GM21423 (cell line): ENCODE results near the gene HOXB4.

Source experiments
- ATAC-seq: cut with Tn5 transposase; IDR thresholded peaks from one replicate; pipeline ENCODE4 v1.9.1; 2021; ENCODE audit warnings: mild to moderate bottlenecking, moderate library complexity; ENCODE audit not compliant: unreplicated experiment

Gene HOXB4

DNA sequence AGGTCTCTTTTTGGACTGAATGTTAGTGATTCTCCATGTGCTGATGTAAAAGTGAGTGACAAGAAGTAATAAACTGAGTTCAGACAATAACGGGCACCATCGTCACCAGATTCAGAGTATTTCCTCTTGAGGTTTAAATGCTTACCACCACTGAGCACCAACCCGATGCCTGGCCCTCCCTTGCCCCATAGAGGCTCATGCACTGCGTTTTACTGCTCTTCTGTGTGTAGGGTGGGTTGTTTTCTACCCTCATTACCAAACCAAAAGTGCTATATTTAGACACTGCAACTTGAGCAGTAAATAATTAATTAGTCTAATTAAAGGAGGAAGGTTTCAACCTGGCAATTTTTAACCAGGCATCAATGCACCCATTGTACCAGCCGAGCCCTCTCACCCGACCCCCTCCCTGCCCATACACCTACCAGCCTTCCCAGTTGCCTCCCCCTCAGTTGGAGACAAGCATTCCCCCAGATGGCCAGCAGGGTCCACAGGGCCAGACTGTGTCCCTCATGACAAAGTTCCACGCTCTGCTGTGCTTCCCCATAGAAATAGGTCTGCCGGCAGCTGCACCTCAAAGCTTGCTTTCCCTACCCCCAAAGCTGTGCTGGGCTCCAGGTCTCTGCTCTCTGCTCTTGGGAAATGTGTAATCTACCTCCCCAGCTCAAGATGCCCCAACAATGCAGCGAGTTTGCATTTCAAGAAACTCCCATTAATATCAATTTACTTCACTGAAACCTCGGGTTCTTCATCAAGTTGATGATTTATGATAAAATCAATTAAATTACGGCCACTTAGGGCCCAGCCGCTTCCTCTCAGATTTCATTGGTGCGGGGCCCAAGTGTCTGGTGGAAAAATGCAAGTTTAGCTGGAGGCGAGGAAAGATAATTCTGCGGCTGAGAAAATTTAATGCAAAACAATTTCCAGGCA lies 16.0 kb downstream of the HOXB4 start:
- ATAC-seq, result peak; percentile 72

DNA sequence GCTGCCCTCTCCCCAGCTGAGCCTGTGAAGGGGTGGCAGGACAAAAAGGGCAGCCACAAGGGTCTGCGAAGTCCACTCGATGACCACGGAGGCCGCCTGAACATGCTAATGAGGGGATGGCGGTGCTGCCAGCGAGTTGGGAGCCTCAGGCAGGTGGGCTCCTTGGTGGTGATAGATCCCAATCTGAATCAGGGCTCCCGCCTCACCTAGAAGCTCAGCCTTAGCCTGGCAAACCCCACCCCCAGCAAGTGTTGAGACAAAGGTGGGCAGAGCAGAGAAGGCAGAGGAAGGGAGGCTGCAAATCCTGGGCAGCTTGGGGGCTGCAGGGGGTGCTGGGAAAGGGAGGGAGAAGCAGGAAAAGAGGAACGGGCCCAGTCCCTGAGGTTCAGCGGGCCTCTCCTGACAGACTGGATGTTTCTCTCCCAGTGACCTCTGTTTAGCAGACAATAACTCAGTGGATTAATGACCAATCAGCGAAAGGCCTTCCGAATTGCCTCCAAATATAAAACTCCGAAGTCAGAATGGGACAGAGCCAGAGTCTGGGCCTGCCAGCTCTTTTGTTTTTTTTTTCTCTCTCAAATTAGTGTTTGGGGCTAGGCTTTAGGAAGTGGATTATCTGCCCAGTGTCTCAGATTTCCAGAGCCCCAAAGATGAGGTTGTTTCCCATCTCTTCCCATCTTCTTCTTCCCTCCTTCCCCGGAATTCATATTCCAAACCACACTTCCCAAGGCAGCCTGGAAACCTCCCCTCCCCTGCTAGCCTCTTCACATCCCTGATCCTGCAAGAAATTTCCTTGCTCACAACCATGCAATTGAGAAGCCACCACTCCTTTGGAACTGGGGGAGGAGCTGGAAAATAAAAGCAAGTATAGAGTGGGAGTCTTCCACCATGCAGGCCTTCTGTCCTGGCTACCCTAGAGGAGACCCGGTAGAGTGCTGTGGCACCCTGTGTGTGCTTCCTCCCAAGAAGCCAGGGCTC lies 18.0 kb downstream of the HOXB4 start:
- ATAC-seq, result no peak

DNA sequence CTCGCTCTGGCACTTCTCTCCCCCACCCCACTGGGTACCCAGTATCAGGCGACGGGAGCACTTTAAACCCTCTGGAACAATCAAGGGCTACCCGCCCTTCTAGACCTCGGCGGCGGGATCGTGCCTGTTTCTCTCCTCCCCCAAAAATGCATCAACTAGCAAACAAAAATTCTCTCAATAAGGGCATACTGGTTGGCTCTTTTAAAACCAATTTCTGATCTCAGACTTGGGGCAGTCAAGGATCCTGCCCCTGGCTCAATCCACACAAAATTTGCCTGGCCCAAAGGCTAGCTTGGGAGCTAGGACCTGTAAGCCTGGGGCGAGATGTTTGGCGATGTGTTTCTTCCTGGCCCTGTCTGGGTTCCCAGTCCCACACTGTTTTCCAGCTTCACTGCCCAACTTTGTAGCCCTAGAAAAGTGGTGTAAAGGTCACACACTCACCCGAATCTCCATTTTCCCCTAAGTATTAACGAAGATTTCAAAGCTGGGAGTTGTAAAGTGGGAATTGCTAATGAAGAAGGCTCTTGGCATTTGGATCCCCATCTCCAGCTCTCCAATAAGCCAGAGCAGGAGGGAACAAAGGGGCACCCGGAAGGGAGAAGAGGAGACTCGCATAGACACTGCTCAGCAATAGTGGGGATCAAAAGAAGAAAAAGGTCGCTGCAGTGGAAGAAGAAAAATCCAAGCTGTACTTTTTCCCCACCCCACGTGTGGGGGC lies 18.9 kb downstream of the HOXB4 start:
- ATAC-seq, result no peak

DNA sequence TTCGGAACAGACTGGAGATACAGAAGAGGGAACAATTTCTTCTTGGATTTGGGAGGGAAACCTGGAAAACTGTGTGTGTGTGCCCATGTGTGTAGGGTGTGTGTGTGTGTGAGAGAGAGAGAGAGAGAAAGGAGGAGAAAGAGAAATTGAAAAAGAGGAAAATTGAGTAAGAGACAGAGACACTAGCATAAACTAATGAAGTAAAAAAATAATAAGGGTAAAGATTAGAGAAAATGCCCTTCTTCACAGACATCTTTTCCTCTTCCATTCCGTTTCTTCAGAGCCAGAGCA lies 19.4 kb downstream of the HOXB4 start:
- ATAC-seq, result no peak

DNA sequence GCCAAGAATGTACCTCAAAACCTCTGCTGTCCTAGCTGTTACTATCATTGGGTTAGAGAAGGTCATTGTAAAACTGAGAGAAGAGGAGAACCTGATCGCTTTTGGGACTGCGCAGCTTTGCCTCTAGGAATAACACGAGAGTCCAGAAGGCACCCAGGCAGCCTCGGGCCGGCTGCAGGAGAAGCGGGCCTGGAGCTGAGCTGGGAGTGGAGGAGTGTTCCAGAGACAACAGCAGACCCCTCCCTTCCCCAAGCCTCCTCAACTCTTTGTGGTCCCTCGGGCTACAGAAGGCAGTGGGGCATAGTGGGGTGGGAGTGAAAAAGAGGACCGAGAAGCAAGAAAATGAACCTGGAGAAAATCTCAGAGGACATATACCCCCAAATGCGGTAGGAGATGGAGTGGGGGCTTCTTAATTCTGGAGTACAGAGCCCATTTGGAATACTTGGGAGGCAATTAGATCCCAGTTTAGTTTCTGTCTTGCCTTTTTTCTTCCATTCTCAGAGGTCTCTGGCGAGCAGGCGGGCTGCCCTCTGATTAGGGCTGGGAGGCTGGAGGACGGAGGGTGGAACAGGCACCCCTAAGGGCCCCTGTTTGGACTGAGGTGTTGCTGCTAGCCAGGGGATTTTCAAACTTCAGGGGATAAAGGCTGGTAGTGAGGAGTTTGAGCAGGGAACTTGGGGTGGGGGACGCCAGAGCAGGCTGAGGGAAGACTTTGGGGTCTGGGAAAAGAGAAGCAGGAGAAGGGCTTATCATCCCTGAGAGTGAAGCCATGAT lies 19.9 kb downstream of the HOXB4 start:
- no peak for ATAC-seq

DNA sequence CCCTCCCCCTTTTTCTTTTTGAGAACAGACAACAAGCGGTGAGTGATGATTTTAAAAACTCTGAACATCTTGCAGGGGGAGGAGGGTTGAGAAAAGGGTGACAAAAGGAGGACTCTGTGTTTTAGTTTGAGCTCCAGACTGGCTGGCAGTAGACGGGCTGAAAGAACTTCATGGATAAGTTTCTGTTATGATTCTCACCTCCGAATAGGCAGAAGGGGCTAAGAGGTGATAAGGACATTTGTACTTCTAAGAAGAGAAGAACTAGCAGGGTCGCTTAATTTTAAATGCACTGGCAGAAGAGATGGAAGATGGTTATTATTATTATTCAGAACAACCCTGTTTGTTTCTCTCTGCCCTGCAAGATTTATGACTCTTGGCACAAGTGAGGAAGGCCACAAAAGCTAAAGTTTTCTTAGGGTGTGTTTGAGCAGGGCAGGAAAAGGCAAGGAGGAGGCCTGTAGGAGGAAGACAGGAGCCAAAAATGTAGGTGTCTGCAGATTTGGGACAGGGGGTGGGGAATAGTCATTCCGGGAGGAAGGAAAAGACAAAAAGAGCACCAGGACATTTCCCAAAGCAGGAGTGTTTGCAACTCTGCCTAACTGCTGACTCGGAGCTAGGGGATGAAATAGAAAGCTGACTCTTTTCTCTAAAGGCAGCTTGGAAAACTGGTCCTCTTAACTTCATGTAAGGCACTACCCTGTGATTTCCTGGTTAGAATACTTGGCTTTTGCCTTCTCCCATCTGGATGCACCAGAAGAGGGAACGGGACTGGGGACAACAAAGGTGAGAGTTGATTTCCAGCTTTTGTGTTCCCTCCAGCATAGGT lies 21.4 kb downstream of the HOXB4 start:
- ATAC-seq, result no peak

DNA sequence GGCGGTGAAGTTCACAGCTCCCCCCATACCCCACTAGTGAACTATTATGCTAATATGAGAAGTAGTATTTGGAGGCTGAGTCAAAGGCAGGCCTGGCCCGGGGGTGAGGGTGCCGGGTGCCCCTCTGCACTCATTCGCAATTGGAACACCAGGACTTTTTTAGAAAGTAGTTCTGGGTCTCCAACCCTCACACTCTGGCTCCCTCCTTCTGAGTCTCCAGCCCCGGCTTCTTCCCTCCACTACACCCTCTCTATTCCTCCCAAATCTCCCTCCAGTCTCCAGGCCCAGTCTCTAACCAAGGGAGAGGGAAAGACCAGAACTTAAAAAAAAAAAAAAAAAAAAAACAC lies 21.9 kb downstream of the HOXB4 start:
- ATAC-seq, result no peak

DNA sequence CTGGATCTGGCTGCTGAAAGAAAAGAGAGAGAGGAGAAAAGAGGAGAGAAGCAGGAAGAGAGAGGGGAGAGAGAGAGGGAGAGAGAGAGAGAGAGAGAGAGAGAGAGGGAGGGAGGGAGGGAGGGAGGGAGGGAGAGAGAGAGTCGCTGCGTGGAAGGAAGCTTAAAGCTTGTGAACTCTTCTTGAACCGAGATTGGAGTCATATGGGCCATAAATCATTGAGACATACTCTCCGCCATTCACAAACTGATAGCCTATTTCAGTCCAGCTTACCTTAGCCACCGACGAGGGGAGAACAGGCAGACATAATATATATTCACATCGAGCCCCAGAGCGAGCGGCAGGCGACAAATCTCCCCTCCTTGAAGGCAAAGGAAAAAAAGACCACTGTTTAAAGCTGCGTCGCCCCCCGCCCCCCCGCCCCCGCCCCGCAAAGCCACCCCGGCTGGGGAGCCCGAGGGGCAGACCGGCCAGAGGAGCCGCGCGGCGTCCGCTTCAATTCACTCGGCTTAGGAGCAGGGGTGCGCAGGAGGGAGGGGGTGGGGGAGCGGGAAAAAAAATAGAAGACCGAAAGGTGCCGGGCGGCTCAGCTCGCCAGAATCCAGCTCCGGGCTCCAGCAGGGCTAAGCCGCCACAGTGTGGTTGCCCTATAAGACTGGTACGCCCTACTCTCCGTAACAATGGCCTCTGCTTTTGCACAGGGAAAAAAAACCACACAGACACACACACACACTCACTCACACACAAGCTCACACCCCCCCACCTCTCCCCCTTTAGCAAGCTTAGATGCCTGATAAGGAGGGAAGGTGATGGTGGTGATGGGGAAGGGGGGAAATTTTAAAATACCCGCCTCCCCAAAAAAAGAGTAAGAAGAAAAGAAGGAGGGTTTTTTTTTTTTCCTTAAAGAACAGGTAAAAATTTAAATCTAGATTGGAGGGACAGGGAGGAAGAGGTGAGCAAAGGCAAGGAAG lies 22.6 kb downstream of the HOXB4 start:
- no peak for ATAC-seq

DNA sequence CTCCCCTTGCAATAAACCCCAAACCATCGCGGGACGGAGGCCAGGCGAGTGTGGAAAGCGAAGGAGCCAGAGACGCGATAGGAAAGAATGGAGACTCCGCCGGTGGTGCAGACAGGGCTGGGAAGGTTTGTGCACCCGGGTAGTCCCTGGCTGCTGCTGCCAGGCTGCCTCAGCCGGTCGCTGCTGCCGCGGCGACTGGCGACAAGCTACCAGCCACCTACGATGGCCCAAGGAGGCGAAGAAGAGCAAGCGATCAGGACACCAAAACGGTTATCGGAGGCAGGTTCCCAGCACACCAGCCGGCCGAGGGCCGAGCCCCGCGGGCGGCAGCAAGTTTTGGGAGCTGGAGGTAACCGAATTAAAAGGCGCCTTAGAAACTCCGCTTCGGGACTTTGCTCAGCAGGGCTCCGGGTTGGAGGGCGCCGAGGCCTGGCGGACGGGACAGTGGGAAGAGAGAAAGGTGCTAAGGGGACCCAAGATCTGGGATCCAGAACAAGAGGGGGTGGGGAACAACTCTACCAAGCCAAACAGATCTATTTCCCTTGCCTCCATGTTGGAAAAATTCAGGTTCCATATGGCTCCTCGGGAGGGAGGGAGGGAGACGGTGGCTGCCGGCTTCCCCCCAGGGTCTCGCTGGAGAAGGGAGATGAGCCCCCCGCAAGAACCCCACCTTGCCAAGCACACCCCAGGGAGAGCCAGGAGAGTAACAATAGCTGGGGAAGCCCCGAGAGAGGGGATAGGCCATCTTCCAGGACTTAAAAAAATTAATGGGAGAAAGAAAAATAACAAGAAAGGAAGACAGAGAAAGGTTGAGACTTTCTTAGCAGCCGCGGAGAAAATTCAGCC lies 23.5 kb downstream of the HOXB4 start:
- ATAC-seq, result no peak

DNA sequence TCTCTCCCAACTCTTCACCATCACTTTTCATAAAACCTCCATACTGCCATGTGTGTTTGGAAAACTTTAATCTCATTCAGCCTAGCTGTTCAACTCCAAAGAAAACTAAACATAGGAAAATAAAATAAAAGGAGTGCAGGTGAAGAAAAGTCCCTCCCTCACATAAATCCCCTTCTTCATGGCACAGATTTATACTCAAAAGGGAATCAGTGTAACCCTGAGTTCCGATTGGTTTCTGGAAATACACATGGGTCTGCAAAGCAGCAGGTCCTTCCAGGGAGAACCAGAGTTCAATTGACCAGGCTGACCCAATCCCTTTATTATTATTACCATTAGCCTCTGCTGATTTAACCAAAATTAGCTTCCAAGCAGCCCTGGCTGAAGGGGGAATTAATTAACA lies 24.3 kb downstream of the HOXB4 start:
- ATAC-seq, result no peak

DNA sequence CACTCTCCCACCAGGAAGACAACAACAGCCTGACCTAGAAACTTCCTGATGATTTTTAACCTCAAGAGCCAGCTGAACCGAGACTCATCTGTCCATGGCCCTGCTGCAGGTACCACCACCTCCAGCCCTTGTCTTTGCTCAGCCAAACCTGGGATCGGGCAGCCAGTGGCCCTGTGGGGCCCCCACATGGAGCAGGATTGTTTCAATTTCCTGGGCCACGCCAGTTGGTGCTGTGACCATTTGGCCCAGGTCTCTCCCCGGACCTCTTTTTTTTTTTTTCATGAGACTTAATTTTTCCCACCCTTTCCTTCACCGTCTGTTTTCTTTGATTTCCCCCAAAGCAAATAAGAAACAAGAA lies 25.0 kb downstream of the HOXB4 start:
- ATAC-seq, result no peak

DNA sequence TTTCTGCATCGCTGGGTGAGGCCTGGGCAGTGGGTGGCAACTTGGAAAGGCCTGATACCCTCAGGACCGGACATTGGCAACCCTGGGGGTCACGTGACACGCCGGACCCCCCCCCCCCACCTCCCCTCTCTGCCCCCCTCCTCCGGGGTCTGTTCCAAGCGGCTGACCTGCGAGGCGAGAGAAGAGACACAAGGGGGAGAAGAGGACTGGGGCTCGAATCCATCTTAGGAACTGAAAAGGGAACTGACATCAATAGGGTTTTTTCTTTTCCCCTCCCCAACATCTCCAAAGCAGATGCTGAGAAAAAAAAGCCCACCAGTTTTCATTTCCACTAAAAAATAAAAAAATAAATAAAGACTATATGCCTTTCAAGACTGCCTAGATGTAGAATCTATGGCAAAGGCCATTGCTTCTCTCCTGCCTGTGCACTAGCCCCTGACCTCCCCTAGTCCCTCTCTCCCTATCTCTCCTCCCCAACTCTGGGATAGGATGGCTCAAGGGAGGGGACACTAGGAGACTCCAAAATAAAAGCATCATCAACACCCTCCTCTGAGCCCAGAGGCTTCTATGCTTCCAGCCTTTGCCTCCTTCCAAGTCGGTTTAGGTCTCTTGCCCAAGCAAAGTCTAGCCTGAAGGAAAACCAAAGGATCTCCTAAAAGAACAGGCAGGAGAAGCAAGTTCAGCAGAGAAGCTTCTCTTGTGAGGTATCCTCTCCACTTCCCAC lies 25.5 kb downstream of the HOXB4 start:
- ATAC-seq, result no peak

DNA sequence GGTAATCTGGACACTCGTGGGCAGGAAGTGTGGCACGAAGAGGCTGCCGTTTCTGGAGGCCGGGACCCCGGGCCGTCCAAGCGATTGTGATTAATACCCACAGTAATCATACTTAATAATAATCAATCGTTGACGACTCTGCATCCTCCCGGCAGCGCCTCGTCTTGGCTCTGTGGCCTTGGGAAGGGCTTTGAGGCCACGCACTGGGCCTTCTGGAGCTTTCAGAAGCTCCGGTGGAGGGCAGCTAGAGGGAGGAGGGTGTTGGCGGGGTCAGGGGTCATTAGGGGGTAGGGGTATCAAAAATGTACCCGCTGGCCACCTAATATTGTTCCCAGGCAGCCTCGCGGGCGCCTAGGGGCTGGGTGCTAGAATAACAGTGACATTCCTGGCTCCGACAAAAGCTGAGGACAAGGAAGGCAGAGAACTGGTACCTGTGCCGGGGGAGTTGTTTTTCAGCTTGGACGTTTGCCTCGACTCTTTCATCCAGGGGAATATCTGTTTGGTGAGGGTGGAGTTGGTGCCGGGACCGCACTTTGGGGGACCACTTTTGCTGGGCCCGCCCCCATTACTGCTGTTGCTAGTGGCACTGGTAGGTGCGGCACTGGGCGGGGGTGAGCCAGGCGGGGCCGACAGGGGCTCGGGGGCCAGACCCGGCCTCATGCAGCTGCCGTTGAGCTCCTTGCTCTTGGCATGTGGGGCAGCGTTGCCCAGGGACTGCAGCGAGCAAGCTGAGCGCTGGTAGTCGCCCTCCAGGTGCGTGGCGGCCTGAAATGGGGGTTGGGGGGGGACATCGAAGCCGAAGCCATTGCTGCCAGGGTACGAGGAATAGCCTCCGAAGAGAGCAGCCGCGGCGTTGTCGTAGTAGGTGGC lies 26.3 kb downstream of the HOXB4 start:
- no peak for ATAC-seq

DNA sequence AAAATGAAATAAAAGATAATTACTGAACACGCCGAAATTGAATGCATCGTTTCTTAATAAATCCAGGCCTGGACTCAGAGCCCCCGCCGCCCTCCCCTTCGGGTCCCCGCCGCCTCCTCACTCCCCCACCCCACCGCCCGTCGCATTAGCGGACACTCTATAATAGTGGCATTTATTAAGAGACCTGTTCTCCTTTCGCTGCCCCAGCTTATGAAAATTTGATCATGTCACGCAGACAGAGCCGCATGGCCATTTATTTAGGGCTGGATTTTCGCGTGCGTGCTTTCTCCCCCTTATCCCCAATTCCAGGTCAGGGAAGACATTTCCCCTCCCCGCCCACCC lies 27.0 kb downstream of the HOXB4 start:
- ATAC-seq, result no peak

DNA sequence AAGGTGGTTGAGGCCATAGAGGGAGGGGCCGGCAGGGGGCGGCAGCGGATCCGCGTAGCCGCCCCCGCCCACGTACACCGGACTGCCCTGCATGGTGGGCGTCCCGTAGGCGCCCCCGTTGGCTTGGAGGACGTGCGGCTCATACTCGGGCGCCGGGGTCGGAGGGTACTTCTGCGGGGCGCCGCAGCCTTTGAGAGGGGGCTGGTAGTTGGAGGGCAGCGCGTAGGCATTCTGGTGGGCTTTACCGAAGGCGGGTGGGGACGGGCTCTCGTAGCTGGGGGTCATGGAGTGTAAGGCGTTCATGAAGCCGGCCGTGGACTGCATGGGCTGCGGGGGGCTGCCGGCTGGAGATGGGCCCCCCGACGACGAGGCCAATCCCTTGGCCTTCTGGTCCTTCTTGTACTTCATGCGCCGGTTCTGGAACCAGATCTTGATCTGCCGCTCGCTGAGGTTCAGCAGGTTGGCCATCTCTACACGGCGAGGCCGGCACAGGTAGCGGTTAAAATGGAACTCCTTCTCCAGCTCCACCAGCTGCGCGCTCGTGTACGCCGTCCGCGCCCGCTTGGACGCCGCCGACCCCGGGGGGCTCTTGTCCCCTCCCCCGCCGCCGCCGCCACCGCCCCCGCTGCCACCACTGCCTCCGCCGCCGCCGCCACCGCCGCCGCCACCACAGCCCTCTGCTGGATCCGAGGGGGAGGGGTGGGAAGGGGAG lies 27.5 kb downstream of the HOXB4 start:
- no peak for ATAC-seq
